Prostate gland (tissue), 2 donors: Measurements from ENCODE around the gene LDLRAD4.

Experiments used
- POLR2A ChIP-seq: fragments of 450-650 bp; IDR thresholded peaks from one replicate; pipeline ENCODE4 v1.6.1; 2016; ENCODE audit warnings: antibody characterized with exemption, mild to moderate bottlenecking
- POLR2AphosphoS5 ChIP-seq: sonication (generic); formaldehyde crosslinking; IDR thresholded peaks from one replicate; pipeline ENCODE4 v1.6.1; 2017; ENCODE audit warnings: antibody characterized with exemption
- TF ChIP-seq, protein P1 (sequence below), 4 experiments: fragments of 200-600 bp in 2 of 4; fragments of 450-650 bp in 2 of 4; sonication (generic) in 2 of 4; IDR thresholded peaks; 1 replicate in 3 of 4; 2 replicates in 1 of 4; pipeline ENCODE4 v1.5.1; 2016 to 2019; ENCODE audit warnings: antibody characterized with exemption in 4 of 4, mild to moderate bottlenecking in 2 of 4, moderate library complexity in 2 of 4

GRCh38 chr18:13379062-13379865 is 160.7 kb downstream of the LDLRAD4 start:
- TF ChIP-seq, protein P1, sequence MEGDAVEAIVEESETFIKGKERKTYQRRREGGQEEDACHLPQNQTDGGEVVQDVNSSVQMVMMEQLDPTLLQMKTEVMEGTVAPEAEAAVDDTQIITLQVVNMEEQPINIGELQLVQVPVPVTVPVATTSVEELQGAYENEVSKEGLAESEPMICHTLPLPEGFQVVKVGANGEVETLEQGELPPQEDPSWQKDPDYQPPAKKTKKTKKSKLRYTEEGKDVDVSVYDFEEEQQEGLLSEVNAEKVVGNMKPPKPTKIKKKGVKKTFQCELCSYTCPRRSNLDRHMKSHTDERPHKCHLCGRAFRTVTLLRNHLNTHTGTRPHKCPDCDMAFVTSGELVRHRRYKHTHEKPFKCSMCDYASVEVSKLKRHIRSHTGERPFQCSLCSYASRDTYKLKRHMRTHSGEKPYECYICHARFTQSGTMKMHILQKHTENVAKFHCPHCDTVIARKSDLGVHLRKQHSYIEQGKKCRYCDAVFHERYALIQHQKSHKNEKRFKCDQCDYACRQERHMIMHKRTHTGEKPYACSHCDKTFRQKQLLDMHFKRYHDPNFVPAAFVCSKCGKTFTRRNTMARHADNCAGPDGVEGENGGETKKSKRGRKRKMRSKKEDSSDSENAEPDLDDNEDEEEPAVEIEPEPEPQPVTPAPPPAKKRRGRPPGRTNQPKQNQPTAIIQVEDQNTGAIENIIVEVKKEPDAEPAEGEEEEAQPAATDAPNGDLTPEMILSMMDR (IDR thresholded peaks at IDR 0.05): no peak
- TF ChIP-seq POLR2AphosphoS5: no peak
- no peak for TF ChIP-seq POLR2A
